Endometrium (tissue), 2 donors: ENCODE measurements around the gene RRP36.
"Not testable (repeated sequence)": the region's sequence is repeated elsewhere in the genome, so short reads cannot be mapped to it uniquely, and the experiment has no call there.

Experiments used
- FAIRE-seq: peaks from 2 replicates; lab custom pipeline; 2012; peaks lifted over from hg19 to GRCh38; lab: Jason Lieb, UNC
- donor health status: control.
- donor health status: control.

RRP36 gene

GRCh38 chr6:43021270-43022047 lies at the start of gene RRP36:
Gene RRP36 (plus strand): TSS chr6:43021623. CDS start chr6:43021655, 32 bp downstream.
- FAIRE-seq, result no peak

- no peak for FAIRE-seq
These were observed 49.6 kb upstream of the RRP36 start for GRCh38 chr6:42971746-42972327.

- FAIRE-seq, result no peak
These were observed 47.5 kb upstream of the RRP36 start for GRCh38 chr6:42973926-42974325.

GRCh38 chr6:42974919-42975505 lies 46.4 kb upstream of the RRP36 start:
- FAIRE-seq, result no peak

GRCh38 chr6:42978487-42978838 lies 43.0 kb upstream of the RRP36 start:
- FAIRE-seq, result no peak

- no peak for FAIRE-seq
These were observed 42.4 kb upstream of the RRP36 start, which contains the start of gene PEX6 for GRCh38 chr6:42978839-42979522. Gene PEX6 (minus strand): TSS chr6:42979181. CDS start chr6:42979150, 31 bp downstream.

- no peak for FAIRE-seq
These were observed 41.8 kb upstream of the RRP36 start for GRCh38 chr6:42979523-42980177.

GRCh38 chr6:42981836-42982235 lies 39.6 kb upstream of the RRP36 start:
- no peak for FAIRE-seq

GRCh38 chr6:42984001-42984923 lies 37.2 kb upstream of the RRP36 start, which contains the start of gene PPP2R5D:
Gene PPP2R5D (plus strand): TSS chr6:42984570. CDS start chr6:42984678, 108 bp downstream.
- FAIRE-seq, result peak; percentile 94

GRCh38 chr6:42984924-42985475 lies 36.4 kb upstream of the RRP36 start:
- no peak for FAIRE-seq

- no peak for FAIRE-seq
These were observed 33.6 kb upstream of the RRP36 start for GRCh38 chr6:42987533-42988451.

- FAIRE-seq, result no peak
These were observed 32.9 kb upstream of the RRP36 start for GRCh38 chr6:42988486-42989020.

- FAIRE-seq, result no peak
These were observed 31.5 kb upstream of the RRP36 start for GRCh38 chr6:42989923-42990322.

- no peak for FAIRE-seq
These were observed 28.0 kb upstream of the RRP36 start for GRCh38 chr6:42993445-42993844.

GRCh38 chr6:42996513-42996912 lies 24.9 kb upstream of the RRP36 start:
- no peak for FAIRE-seq

- FAIRE-seq, result not testable (repeated sequence)
These were observed 23.2 kb upstream of the RRP36 start for GRCh38 chr6:42998205-42998604.

- no peak for FAIRE-seq
These were observed 19.6 kb upstream of the RRP36 start for GRCh38 chr6:43001843-43002242.

GRCh38 chr6:43005844-43006243 lies 15.6 kb upstream of the RRP36 start:
- FAIRE-seq, result no peak

GRCh38 chr6:43006251-43006650 lies 15.2 kb upstream of the RRP36 start:
- FAIRE-seq, result no peak
